Dermis microvascular lymphatic vessel endothelial cell (primary cell): ENCODE data around the gene MYORG. TPM values are rescaled to one million over a fixed set of nuclear protein-coding genes. Genes with fewer than 3 reads are reported as not detected.

ENCODE experiments used
- DNase-seq, 2 donors: peaks; one replicate each; pipeline versions ENCODE4 v3.0.0 to v3.0.0-alpha.2; 2010; ENCODE audit warnings: low read depth in 2 of 2
- total RNA-seq: library from RNA; depleted of rRNA; stranded (reverse); fragments of >200 nt; gene quantifications from 2 replicates; pipeline ENCODE4 v1.2.1, GENCODE V29; 2014

Gene MYORG
- total RNA-seq, 1 donor from 2014 or later: 2.4 TPM

DNA sequence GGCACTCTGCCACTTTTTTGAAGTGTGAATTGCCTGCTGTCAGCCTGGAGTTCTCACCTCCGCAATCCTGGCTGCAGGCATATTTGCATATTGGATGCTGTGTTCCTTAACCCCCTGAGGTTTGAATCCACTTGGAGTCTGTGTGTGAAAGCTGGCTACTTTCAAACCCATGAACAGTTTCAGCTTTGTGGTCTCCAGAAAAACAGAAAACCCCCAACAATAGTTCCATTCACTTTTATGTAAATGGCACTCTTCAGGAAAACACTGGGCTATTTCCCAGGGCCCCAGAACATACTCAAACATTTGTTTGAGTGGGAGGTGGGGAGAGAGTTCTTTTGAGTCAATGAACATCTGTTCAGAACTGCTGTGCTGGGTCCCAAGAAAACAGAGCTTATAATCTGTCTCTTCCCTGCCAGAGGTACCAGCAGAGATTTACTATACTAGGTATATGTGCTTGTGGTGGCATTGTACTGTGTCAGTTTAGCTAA, 42.3 kb downstream of the MYORG start:
- DNase-seq: no peak

DNA sequence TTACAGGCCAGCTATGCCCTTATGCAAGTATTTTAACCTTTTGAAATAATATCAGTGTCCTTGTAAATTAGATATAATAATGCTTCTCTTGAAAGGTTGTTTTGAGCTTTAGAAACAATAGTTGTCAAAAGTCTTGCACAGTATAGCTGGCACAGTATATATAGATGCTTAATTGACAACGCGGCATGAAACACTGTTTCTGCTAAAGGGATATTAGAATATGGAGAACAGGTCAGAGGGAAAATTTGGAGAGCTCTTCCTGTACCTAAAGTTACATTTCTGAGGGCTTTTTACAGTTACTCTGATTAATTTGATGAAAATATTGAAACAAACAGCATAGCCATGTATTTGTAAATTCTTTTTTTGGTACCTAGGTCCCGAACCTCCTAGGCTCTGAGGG, 42.9 kb downstream of the MYORG start:
- DNase-seq: no peak

DNA sequence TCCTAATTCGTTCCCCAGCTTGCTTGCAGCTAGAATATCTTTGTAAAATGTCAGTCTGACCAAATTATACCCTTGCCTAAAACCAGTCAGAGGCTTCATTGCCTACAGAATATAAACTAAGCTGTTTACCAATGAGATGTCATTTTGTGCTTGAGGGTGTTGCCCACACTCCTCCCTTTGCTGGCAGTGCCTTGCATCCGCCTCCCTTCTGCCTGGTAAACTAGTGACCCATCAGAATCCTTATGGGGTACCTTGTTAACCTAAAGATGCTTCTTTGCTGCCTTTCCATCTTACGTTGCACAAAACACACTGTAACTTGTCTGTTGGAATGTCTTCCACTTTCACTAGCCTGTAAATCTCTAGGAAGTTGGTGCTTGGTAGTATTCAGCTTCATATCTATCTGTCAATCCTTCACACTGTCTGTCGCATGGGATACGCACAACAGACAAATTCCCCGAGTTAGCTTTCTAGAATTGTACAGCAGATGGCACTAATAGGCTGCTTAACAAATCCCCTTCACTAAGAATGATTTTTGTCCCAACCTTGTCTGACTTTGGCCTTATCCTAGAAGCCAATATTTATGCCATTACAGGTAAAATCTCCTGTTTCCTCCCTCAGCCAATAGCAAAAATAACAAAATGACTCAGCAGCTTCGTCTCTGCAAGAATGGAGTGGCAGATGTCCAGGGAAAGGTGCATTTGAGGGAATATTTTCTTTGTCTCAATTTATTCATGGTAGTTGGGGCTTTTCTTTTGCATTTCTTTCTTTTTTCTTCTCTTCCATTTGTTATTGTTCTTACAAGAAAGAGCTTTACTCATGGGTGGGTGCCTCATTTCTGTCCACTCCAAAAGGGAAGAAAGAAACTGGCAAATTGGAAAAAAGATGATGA, 44.4 kb downstream of the MYORG start:
- DNase-seq: peak; percentile 61 to 71

DNA sequence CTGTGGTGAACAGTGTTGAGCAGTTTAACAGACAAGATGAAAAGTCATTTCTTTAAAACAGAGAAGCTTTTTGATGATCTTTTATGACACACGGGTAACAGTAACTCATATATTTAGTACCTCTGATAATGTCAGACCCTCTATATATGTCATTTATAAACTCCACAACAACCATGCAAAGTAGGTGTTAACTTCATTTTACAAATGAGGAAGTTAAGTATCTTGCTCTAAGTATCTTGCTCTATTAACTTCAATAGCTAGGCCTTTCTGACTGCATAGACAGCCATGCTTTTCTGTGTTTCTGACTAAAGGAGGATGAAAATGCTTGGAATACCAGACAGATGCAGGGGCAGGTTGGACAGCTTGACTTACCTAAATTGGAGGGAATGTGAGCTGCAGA, 45.5 kb downstream of the MYORG start:
- no peak for DNase-seq

DNA sequence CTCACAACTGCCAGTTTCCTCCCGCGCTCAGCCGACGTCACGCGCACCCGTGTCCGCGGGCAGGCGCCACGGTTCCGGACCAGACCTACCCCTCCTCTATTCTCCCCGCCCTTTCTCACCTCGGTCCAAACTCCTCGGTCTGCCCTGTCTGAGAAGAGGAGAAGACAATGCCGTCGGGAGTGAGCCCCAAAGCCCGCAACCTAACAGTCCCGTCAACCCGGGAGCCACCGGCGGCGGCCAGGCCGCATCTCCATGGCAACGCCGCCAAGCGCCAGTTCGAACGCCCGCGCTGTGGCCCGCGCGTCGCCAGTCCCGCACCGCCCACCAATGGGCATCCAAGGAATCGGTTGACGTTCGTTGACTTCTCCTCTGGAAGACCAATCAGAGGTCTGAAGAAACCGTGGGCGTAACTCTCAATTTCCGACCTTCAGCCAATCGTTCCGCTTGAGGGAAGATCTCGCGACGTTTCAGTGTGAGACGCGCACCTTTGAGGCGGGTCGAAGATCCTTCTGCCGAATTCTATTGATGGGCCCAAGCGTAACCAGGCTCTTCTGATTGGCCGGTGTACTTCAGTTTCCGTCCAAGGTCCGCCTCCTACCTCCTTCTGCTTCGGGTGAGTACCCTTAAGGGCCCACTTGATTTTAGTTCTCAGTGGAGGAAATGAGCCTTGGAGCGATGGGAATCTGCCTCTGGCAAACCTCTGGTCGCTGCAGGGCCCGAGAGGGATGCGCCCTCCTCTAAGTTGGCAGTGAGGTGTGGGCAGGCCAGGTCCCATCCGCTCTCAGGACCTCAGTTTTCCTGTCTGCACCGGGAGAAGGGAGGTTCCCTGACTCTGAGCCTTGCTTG, 47.5 kb downstream of the MYORG start, which contains the start of the genes KIF24 and NUDT2:
TSS of gene KIF24 (minus strand) at position 282 of the 846 bp plus-strand sequence. CDS start 17,922 bp downstream, outside the sequence.
TSS of gene NUDT2 (plus strand) at position 583 of the 846 bp plus-strand sequence. CDS start 9,471 bp downstream, outside the sequence.
- peak; percentile 100 for DNase-seq

DNA sequence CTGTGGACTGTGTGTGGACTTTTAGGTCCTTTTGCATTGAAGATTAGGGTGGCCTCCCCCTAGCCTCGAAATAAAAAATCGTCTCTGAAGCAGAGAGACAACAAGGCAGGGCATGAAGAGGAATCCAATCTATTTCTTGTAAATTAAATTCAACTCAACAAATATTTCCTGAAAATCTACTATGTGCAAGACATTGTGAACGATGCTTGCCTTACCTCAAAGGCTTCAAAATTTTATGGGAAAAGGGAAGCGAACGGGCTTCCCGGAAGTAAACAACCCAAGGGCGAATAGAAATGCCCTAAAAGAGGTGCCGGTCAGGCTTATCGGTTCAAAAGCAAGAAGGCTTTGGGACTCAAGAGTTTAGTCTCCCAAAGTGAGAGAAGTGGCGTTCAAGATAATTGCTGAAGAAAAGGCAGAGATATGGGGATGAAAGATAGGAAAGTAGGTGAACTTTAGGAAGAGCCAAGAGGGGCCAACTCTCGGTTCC, 48.2 kb downstream of the MYORG start:
- peak in 1 of 2 donors; percentile 3 for DNase-seq

DNA sequence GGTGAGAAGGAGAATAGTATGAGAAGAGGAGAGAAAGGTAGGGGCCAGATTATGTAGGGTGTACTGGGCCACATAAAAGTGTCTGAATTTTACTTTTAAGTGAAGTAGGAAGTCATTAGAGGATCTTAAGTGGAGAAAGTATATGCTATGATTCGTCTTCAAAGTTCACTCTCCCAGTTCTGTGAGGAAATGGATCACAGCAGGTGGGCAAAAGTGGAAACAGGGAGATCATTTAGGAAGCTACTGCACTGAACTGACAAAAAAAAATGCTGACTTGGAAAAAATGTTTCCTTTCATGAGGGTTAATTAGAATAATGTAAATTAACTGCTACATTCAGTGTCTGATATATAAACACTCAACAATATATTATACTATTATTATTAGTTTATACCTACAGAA, 50.0 kb downstream of the MYORG start:
- no peak for DNase-seq

DNA sequence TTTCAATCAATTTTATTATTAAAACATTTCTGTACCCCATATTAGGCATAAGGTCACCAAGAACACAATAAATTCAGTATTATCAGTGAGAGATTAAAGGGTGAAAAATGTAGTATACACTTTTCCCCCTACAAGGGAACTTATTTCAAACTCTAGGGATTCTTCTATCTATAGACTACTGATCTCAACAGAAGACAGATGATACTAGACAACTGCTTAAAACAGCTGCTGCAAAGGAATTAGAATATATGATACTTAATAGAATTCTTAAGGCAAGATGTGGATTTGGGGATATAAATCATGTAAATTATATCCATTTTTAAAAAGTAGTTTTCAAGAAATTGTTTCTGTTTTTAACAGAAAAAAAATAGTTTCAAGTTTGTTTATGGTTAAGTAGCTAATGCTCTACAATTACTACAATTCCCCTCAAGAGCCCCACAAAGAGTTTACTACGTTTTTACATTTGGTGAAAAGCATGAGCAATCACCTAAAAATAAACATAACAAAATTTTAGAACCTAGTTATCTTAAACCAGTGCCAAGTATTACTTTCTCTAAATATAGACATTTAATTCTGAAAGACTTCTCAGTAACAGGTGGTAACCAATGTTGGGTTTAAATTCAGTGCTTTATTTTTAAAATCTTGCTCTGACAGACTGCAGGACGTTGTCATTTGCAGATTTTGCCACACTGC, 53.7 kb downstream of the MYORG start:
- DNase-seq: no peak

DNA sequence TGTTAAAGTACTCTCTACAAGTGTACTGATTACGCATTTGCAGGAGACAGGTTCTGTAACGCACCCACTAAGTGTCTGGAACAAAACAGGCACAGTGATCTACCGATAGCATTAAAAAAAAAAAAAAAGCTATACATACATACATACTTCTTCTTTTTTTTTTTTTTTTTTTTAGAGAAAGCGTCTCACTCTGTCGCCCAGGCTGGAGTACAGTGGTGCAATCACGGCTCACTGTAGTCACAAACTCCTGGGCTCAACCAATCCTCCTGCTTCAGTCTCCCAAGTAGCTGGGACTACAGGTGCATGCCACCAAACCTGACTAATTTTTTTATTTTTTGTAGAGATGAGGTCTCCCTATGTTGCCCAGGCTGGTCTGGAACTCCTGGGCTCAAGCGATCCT, 55.2 kb downstream of the MYORG start:
- no peak for DNase-seq

DNA sequence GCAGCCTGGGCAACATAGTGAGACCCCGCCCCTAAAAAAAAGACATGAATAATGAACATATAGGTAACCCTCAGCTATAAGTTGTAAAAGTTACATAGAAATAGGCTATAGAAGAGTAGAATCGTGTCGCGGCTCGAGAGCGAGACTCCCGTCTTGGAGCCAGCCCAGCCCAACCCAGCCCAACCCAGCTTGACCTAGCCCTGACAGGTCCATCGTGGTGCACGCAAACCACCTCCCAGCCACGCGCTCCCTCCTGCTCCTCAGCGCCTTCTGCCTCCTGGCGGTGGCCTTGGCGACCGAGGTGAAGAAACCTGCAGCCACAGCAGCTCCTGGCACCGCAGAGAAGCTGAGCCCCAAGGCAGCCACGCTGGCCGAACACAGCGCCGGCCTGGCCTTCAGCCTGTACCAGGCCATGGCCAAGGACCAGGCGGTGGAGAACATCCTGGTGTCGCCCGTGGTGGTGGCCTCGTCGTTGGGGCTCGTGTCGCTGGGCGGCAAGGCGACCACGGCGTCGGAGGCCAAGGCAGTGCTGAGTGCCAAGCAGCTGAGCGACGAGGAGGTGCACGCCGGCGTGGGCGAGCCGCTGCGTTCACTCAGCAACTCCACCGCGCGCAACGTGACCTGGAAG, 58.4 kb downstream of the MYORG start:
- DNase-seq: no peak

DNA sequence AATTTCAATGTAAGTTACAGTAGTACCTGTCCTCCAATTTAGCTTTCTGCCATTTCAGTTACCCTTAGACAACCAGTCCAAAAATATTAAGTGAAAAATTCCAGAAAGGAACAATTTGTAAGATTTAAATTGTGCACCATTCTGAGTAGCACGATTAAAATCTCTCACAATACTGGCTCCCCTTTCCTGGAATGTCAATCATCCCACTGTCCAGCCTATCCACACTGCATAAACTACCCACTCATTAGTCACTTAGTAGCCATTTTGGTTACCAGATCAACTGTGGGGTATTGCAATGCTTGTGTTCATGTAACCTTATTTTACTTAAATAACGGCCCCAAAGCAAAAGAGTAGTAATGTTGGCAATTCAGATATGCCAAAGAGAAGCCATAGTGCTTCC, 59.3 kb downstream of the MYORG start:
- DNase-seq: no peak

Other genes starting within 250 kb of the MYORG start
- gene UBAP1, start 197.9 kb downstream of the MYORG start, total RNA-seq: 22.3 and 27.6 TPM in 2 replicates
- 1.6 and 2.1 TPM in 2 replicates for gene KIF24, start 47.6 kb downstream of the MYORG start, total RNA-seq
- 30.2 and 32.6 TPM in 2 replicates for gene NUDT2, start 47.3 kb downstream of the MYORG start, total RNA-seq
- gene FAM219A, start 81.7 kb upstream of the MYORG start, total RNA-seq: 5.0 and 6.1 TPM in 2 replicates
- gene DNAI1, start 81.9 kb upstream of the MYORG start, total RNA-seq: not detected in 2 replicates
- gene ENHO, start 146.1 kb upstream of the MYORG start, total RNA-seq: under 0.01 TPM in 1 of 2 replicates, not detected in the other
- not detected in 2 replicates for gene CNTFR, start 212.8 kb upstream of the MYORG start, total RNA-seq
- gene RPP25L, start 235.2 kb upstream of the MYORG start, total RNA-seq: 16.9 and 17.7 TPM in 2 replicates
- 76.0 and 80.8 TPM in 2 replicates for gene DCTN3, start 243.6 kb upstream of the MYORG start, total RNA-seq